CD8-positive, alpha-beta memory T cell (primary cell): Measurements from ENCODE around the gene COMMD2. TPM values are rescaled to one million over a fixed set of nuclear protein-coding genes. Genes with fewer than 3 reads are reported as not detected.

ENCODE experiments used
- polyA plus RNA-seq: library from polyadenylated mRNA; unstranded; fragments of 300-500 nt; fragmentation: Illumina TruSeq; gene quantifications from one replicate; pipeline ENCODE4 v1.2.3, GENCODE V29; 2021
- total RNA-seq, 2 experiments: library from RNA; stranded (reverse); gene quantifications; one replicate each; pipeline ENCODE4 v1.2.3, GENCODE V29; 2021

Gene COMMD2
- total and polyA plus RNA-seq, 3 experiments from 2014 or later: 42.4 to 68.4 (median 48.4) TPM

Other genes with a start within 250 kb of the COMMD2 start
- gene WWTR1, start 94.5 kb downstream of the COMMD2 start, total RNA-seq: 1 to 10 TPM in 1 of 2 experiments, under 1 TPM in 1; 0.98 to 1.9 TPM
- 0.60 TPM for gene WWTR1, start 94.5 kb downstream of the COMMD2 start, polyA plus RNA-seq
- not detected for gene ANKUB1, start 40.1 kb upstream of the COMMD2 start, total RNA-seq
- gene ANKUB1, start 40.1 kb upstream of the COMMD2 start, polyA plus RNA-seq: not detected
- gene RNF13, start 60.7 kb upstream of the COMMD2 start, total RNA-seq: 10 to 100 TPM; 33.5 to 33.6 TPM
- gene RNF13, start 60.7 kb upstream of the COMMD2 start, polyA plus RNA-seq: 110 TPM
- 1 to 10 TPM; 2.7 to 3.4 TPM for gene PFN2, start 218.4 kb upstream of the COMMD2 start, total RNA-seq
- gene PFN2, start 218.4 kb upstream of the COMMD2 start, polyA plus RNA-seq: 5.3 TPM